ENCODE measurements around the gene MAS1. TPM values are rescaled to one million over a fixed set of nuclear protein-coding genes. Genes with fewer than 3 reads are reported as not detected.
A peak's percentile ranks its signal among the peaks of the same experiment; 100 is the strongest.

MAS1 gene
- total RNA-seq, 1 experiment from 2014 or later = not detected

- no peak for DNase-seq (ENCODE audit: low spot score)
Measured at GRCh38 chr6:159879856-159880255, 10.9 kb upstream of the MAS1 start.

- DNase-seq (ENCODE audit: low spot score) = no peak
Measured at GRCh38 chr6:159880412-159880975, 10.3 kb upstream of the MAS1 start.

GRCh38 chr6:159884720-159885119 is 6.1 kb upstream of the MAS1 start:
- DNase-seq (ENCODE audit: low spot score) = no peak

- no peak for DNase-seq (ENCODE audit: low spot score)
Measured at GRCh38 chr6:159886270-159886669, 4.5 kb upstream of the MAS1 start.

- no peak for DNase-seq (ENCODE audit: low spot score)
Measured at GRCh38 chr6:159887146-159887545, 3.6 kb upstream of the MAS1 start.

- no peak for DNase-seq (ENCODE audit: low spot score)
Measured at GRCh38 chr6:159887761-159888160, 3.0 kb upstream of the MAS1 start.

- DNase-seq (ENCODE audit: low spot score) = no peak
Measured at GRCh38 chr6:159890201-159890600, 587 bp upstream of the MAS1 start.

- DNase-seq (ENCODE audit: low spot score) = no peak
Measured at GRCh38 chr6:159892053-159892452, 1.3 kb downstream of the MAS1 start.

- DNase-seq (ENCODE audit: low spot score) = no peak
Measured at GRCh38 chr6:159893064-159893463, 2.3 kb downstream of the MAS1 start.

GRCh38 chr6:159894991-159895390 is 4.2 kb downstream of the MAS1 start:
- DNase-seq (ENCODE audit: low spot score) = no peak

GRCh38 chr6:159897603-159898002 is 6.8 kb downstream of the MAS1 start:
- DNase-seq (ENCODE audit: low spot score) = no peak

- DNase-seq (ENCODE audit: low spot score) = no peak
Measured at GRCh38 chr6:159898519-159898918, 7.7 kb downstream of the MAS1 start.

GRCh38 chr6:159899994-159900745 is 9.4 kb downstream of the MAS1 start:
- peak; percentile 70 for DNase-seq (ENCODE audit: low spot score)

GRCh38 chr6:159902620-159903019 is 11.8 kb downstream of the MAS1 start:
- no peak for DNase-seq (ENCODE audit: low spot score)

- DNase-seq (ENCODE audit: low spot score) = no peak
Measured at GRCh38 chr6:159904497-159904911, 13.7 kb downstream of the MAS1 start.

- no peak for DNase-seq (ENCODE audit: low spot score)
Measured at GRCh38 chr6:159906400-159906799, 15.6 kb downstream of the MAS1 start.

GRCh38 chr6:159908535-159908934 is 17.7 kb downstream of the MAS1 start:
- no peak for DNase-seq (ENCODE audit: low spot score)

- DNase-seq (ENCODE audit: low spot score) = no peak
Measured at GRCh38 chr6:159908979-159909378, 18.2 kb downstream of the MAS1 start.

- DNase-seq (ENCODE audit: low spot score) = no peak
Measured at GRCh38 chr6:159910342-159910741, 19.6 kb downstream of the MAS1 start.

- no peak for DNase-seq (ENCODE audit: low spot score)
Measured at GRCh38 chr6:159913375-159913774, 22.6 kb downstream of the MAS1 start.

- DNase-seq (ENCODE audit: low spot score) = no peak
Measured at GRCh38 chr6:159913862-159914564, 23.2 kb downstream of the MAS1 start.

GRCh38 chr6:159914565-159914923 is 23.8 kb downstream of the MAS1 start:
- no peak for DNase-seq (ENCODE audit: low spot score)

GRCh38 chr6:159915397-159915796 is 24.6 kb downstream of the MAS1 start:
- DNase-seq (ENCODE audit: low spot score) = no peak

Data from A172 (cell line).